ENCODE measurements around the gene ADD1.

The ADD1 gene

DNA sequence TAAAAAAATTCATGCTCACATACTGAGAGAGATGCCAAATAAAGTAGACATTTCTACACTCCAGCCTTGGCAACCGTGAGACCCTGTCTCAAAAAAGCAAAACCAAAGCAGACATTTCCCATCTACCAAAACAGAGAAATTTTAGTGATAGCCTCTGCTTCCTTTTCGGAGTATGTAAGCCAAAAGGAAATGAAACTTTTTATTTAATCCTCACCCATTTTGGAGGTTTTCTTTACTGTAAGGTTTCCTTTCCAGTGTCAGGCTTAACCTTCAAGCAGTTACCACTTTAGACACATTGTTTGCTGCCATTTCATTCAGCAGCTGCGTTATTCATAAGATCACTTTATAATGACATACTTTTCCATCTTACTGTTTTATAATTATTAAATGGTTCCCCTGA lies 15.9 kb downstream of the ADD1 start:
- DNase-seq (ENCODE audit: low read depth), result no peak

GRCh38 chr4:2860391-2861348 lies 17.0 kb downstream of the ADD1 start:
- DNase-seq (ENCODE audit: low read depth), result no peak

GRCh38 chr4:2861631-2862436 lies 18.2 kb downstream of the ADD1 start:
- DNase-seq (ENCODE audit: low read depth), result no peak

DNA sequence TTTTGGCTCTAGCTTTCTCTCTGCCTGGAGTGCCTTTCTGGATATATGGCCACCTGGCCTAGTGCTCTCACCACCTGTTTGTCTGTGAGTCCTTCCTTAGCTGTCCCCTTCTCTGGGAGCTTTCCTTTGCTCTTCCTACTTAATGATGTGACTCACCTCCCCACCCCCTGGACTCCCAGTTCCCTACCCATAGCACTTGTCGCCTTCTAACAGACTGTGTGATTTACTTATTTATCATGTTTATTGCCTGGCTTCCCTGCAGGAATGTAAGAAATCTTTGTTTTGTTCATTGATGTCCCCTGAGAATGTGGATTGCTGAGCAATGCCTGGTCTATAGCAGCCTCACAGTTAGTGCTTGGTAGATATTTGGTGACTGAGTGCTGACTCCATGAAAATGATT lies 18.9 kb downstream of the ADD1 start:
- DNase-seq (ENCODE audit: low read depth), result no peak

DNA sequence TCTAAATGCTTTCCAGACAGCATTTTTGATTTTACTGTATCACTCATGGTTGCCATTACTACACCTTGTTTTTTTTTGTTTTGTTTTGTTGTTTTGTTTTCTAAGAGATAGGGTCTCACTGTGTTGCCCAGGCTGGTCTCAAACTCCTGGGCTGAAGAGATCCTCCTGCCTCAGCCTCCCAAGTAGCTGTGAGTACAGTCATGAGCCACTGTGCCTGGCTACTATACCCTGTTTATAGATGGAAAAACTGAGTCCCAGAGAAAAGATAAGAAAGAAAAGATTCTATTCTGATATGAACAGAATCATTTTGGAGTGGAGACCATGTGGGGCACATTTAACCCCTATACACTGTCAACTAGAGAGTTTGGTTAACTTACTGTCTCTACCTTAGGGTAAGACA lies 20.0 kb downstream of the ADD1 start:
- no peak for DNase-seq (ENCODE audit: low read depth)

GRCh38 chr4:2865196-2865780 lies 21.6 kb downstream of the ADD1 start:
- no peak for DNase-seq (ENCODE audit: low read depth)

DNA sequence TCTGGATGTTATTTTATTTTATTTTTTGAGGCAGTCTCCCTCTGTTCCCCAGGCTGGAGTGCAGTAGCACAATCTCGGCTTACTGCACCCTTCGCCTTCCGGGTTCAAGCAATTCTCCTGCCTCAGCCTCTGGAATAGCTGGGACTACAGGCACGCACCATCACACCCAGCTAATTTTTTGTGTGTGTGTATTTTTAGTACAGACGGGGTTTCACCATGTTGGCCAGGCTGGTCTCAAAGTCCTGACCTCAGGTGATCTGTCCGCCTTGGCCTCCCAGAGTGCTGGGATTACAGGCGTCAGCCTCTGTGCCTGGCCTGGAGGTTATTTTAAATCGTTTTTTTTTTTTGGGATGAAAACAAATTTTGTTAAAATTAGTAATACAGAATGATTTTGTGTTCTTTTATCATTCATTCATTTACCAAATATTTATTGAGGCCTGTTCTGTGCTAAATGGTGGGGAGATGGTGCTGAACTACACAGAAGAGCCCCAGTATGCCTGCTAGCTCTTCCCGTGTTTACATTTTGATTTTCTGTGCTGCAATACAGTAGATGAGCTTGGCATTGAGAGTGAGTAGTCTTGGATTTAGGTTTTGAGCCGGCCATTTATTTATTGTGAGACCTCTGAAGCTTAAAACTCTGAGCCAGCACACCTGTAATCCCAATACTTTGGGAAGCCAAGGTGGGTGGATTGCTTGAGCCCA lies 22.7 kb downstream of the ADD1 start:
- no peak for DNase-seq (ENCODE audit: low read depth)

DNA sequence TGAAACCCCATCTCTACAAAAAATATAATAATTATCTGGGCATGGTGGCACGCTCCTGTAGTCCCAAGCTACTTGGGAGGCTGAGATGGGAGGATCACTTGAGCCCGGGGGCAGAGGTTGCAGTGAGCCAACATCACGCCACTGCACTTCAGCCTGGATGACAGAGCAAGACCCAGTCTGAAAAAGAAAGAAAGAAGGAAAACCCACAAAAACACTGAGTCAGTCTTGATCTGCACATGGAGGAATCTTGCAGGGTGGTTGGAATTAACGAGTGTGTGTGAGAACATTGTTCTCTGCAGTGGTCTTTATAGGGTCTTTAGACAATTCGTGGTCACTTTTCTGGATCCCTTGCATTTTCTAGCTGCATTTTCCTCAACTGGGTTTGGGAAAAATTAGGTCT lies 23.2 kb downstream of the ADD1 start:
- no peak for DNase-seq (ENCODE audit: low read depth)

DNA sequence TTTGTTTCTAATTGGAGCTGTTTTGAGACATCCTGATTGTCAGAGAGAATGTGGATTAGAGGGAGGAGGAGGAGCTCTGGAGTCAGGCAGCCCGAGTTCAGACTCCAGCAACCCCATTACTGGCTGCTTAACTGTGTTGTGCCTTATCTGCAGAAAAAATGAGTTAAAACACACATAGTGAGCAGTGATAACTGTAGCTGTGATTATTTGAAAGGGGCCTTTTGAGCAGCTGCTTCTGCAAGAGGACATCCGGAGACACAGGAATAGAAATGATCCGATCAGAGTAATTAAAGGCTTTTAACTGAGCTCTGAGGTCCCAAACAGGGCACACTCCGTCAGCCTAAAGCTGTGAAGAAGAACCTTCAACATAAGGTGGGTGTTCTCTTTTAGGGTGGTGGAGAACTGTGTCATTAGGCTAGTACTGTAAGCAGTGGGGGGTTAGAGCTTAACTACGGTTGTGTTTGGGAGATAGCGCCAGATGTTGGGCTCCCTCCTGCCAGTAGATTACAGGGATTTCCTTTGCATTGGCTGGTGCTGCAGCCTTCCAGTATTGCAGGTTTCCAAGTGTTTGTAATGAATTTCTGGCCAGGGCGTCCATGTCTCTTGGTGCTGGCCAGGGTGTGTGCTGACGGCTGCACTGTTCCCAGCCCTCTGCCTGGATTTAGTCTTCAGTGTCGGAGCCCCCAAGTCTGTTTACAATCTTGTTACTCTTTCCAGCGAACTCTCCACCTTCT lies 24.3 kb downstream of the ADD1 start:
- DNase-seq (ENCODE audit: low read depth), result peak; percentile 76

GRCh38 chr4:2868877-2869487 lies 25.3 kb downstream of the ADD1 start:
- no peak for DNase-seq (ENCODE audit: low read depth)

GRCh38 chr4:2869659-2870058 lies 26.0 kb downstream of the ADD1 start:
- no peak for DNase-seq (ENCODE audit: low read depth)

DNA sequence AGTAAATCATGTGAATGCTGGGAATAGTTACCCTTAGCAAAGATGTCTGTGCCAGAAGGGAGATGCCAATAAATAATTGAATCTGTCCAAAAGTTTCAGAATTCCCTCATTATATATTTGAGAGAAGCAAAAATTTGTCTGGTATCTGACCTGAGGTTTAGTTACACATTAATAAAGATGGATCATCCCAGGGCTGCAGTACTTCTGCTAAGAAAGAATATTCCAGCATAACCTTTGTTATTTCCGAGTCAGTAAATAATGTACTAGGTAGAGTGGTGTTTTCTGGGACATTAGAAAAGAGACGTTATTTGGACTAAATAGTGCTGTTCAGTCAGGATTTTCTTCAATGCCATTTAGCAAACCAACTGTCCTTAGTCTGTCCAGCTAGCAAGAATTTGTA lies 26.4 kb downstream of the ADD1 start:
- no peak for DNase-seq (ENCODE audit: low read depth)

DNA sequence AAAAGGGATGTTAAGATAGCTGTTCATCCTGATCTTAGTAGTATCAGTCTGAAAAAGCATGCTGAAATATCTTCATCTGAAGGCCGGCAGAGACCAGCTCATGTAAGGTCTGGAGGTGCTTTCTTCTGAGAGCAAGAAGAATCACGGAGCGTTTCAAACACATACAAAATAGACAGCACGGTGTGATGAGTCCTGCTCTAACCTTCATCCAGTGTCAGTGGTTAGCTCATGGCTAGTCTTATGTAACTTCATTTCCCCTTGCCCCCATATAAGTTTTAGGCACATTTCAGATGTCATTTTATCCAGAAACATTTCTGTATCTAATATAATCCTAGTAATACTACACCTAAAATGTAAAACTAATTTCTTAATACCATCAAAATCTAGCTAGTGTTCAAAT lies 27.8 kb downstream of the ADD1 start:
- no peak for DNase-seq (ENCODE audit: low read depth)

DNA sequence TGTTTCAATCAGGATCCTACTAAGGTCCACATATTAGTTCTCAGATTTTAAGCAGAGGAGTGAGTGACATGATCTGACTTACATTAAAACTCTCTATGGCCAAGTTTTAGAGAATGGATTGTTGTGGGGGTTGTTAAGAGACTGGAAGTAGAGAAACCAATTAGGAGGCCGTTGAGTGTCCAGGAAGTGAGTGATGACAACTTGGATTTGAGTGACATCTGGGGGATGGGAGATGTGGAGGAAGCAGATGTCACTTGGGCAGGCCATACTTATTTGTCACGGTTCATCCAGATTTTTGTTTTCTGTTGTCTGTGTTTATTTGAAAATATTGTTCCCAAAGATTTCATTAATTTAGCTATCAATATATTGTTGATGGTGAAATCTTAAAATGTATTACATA lies 28.3 kb downstream of the ADD1 start:
- DNase-seq (ENCODE audit: low read depth), result no peak

- no peak for DNase-seq (ENCODE audit: low read depth)
These were observed 29.7 kb downstream of the ADD1 start for GRCh38 chr4:2873329-2873728.

- no peak for DNase-seq (ENCODE audit: low read depth)
These were observed 31.2 kb downstream of the ADD1 start for GRCh38 chr4:2874861-2875260.

- DNase-seq (ENCODE audit: low read depth), result no peak
These were observed 31.9 kb downstream of the ADD1 start for GRCh38 chr4:2875556-2875955.

DNA sequence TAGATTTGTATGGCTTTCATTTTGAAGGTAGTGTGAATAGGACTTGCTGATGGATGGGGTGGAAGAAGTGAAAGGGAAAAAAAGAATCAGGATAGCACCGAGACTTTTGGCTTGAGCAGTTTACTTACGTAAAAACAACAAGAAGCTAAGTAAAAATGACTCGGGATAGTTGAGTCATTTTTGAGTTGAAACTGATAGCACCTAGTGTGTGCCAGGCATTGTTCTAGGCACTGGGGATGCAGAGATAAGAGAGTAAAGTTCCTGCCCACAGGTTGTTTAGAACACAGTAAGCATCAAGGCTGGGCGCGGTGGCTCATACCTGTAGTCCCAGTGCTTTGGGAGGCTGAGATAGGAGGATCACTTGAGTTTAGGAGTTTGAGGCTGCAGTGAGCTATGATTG lies 34.7 kb downstream of the ADD1 start:
- no peak for DNase-seq (ENCODE audit: low read depth)

GRCh38 chr4:2879026-2879425 lies 35.4 kb downstream of the ADD1 start:
- no peak for DNase-seq (ENCODE audit: low read depth)

DNA sequence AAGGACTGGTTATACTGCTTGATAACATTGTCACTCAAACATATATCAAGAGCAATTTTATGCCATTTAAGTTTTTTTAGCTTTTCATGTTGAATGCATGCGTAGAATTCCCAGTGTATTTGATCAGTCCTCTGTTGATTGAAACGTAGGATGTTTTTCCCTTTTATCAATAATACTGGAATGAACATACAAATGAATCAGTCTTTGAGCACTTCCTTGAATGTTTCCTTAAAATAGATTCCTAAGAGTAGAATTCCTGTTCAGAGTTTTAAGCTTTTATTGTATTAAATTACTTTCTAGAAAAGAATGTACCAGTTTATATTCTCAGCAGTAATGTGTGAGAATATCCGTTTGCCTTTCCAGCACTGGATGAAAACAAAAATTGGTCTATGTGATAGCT lies 37.8 kb downstream of the ADD1 start:
- DNase-seq (ENCODE audit: low read depth), result no peak

DNA sequence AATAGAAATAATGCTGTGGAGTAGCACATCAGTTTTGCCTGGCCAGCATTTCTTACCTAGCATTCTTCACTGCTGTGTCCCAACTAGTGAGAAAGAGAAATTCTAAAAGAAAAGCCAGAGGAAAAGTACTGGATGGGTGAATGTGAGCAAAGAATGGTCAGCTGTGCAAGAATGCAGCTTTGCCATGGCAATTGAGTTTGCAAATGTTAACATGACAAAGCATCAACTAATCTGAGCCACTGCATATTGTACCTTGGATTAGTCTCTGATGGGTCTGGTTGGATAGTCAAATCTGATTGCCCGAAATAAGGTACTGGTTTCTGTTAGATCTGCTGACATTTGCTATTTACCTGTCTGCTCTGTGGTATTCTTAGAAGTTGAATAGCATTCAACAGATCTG lies 38.7 kb downstream of the ADD1 start:
- DNase-seq (ENCODE audit: low read depth), result no peak
